Loucy (cell line): ENCODE data around the gene LRP10.

Source experiments
- EZH2phosphoT487 ChIP-seq: fragments of 200-600 bp; IDR thresholded peaks from 2 replicates; pipeline ENCODE4 v1.6.1; 2018; ENCODE audit warnings: antibody characterized with exemption, mild to moderate bottlenecking, moderate library complexity, borderline replicate concordance
- TF ChIP-seq, protein P1 (sequence below): fragments of 200-600 bp; sonication (generic); conservative IDR thresholded peaks from 2 replicates; pipeline ENCODE4 v1.5.1; 2014; ENCODE audit warnings: mild to moderate bottlenecking, antibody characterized with exemption, low read length

DNA sequence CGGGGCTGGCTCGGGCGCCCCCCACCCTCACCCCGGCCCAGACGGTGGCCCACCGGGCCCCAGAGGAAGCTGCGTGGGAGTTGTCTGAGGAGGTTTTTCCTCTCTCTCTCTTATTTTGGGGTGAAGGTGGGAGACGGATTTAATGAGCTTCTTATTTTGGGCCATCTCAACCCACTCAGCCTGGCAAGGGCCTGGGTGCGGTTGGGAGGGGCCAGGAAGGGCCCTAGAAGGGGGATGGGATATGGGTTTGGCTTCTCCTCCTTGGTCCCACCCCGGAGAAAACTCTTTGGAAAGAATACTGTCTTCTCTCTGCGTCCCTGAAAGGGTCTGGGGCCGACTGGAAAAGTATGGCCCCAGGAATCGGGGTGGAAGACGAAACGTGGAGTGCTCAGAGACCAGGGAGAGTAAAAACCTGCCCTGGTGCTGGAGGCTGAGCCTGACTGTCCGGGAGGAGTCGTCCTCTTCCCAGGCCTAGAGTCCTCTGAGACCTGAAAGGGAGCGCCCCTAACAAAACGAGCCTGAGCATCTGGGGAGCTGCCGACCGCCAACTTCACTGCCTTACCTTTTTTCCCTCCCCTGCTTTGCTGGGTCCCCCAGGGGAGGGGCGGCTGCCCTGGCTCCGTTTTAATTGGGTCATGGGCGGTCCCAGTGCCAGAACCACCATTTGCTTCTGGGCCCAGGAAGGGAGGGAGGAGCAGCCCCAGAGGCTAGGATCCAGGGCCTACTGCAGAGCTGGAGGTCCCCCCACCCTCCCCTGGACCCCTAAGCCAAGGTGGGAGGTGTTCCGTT lies 33.6 kb upstream of the LRP10 start:
- TF ChIP-seq, protein P1, sequence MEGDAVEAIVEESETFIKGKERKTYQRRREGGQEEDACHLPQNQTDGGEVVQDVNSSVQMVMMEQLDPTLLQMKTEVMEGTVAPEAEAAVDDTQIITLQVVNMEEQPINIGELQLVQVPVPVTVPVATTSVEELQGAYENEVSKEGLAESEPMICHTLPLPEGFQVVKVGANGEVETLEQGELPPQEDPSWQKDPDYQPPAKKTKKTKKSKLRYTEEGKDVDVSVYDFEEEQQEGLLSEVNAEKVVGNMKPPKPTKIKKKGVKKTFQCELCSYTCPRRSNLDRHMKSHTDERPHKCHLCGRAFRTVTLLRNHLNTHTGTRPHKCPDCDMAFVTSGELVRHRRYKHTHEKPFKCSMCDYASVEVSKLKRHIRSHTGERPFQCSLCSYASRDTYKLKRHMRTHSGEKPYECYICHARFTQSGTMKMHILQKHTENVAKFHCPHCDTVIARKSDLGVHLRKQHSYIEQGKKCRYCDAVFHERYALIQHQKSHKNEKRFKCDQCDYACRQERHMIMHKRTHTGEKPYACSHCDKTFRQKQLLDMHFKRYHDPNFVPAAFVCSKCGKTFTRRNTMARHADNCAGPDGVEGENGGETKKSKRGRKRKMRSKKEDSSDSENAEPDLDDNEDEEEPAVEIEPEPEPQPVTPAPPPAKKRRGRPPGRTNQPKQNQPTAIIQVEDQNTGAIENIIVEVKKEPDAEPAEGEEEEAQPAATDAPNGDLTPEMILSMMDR: no peak
- no peak for TF ChIP-seq EZH2phosphoT487
